OCI-LY7 (cell line): ENCODE results near the gene DMAC2.

Experiments used
- EZH2phosphoT487 ChIP-seq: fragments of 200-600 bp; sonication (generic); IDR thresholded peaks from 2 replicates; pipeline ENCODE4 v1.6.1; 2018; ENCODE audit warnings: low read depth, borderline replicate concordance, mild to moderate bottlenecking, mixed run types, antibody characterized with exemption, low read length, moderate library complexity, mixed read lengths
- TF ChIP-seq, protein P1 (sequence below): fragments of 200-600 bp; sonication (generic); conservative IDR thresholded peaks from 2 replicates; pipeline ENCODE4 v1.5.1; 2014; ENCODE audit warnings: mild to moderate bottlenecking, antibody characterized with exemption, low read length, moderate library complexity, mixed read lengths

DNA sequence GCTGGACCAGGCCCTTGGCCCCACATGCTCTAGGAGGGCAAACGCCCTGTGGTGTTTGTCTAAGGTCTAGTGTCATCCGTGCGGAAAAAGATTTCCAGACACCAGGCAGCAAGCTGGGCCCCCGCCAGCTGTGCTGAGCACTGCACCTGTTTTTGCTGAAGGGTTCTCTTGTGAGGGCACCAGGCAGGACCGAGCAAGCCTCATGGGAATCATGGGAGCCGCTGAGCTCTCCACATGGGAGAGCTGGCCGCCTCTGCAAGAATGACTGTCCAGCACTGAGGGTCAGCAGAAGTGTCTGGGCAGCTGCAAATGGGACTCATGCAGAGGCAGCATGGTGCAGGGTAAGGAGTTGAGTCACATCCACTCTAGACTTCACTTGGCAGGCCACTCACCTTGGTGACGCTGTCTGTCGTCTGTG, 24.5 kb downstream of the DMAC2 start:
- TF ChIP-seq, protein P1, sequence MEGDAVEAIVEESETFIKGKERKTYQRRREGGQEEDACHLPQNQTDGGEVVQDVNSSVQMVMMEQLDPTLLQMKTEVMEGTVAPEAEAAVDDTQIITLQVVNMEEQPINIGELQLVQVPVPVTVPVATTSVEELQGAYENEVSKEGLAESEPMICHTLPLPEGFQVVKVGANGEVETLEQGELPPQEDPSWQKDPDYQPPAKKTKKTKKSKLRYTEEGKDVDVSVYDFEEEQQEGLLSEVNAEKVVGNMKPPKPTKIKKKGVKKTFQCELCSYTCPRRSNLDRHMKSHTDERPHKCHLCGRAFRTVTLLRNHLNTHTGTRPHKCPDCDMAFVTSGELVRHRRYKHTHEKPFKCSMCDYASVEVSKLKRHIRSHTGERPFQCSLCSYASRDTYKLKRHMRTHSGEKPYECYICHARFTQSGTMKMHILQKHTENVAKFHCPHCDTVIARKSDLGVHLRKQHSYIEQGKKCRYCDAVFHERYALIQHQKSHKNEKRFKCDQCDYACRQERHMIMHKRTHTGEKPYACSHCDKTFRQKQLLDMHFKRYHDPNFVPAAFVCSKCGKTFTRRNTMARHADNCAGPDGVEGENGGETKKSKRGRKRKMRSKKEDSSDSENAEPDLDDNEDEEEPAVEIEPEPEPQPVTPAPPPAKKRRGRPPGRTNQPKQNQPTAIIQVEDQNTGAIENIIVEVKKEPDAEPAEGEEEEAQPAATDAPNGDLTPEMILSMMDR: no peak
- no peak for TF ChIP-seq EZH2phosphoT487
